Fibroblast of lung (primary cell): Measurements from ENCODE around the gene PCF11. TPM values are rescaled to one million over a fixed set of nuclear protein-coding genes. Genes with fewer than 3 reads are reported as not detected.

ENCODE experiments used
- DNase-seq, 2 donors: peaks; one replicate each; pipeline versions ENCODE4 v3.0.0 to v3.0.0-alpha.2; 2010; ENCODE audit warnings: low read depth in 2 of 2
- H2AFZ ChIP-seq: 2 replicates; pipeline ENCODE4 v1.5.1; 2012; ENCODE audit warnings: low read length, control low read depth, inconsistent platforms
- H3K27ac ChIP-seq: 2 replicates; pipeline ENCODE4 v1.5.1; 2011; ENCODE audit warnings: low read length, control low read depth; ENCODE audit not compliant: insufficient read depth
- H3K27me3 ChIP-seq: 2 replicates; pipeline ENCODE4 v1.5.1; 2011; ENCODE audit warnings: mild to moderate bottlenecking, low read length; ENCODE audit not compliant: control insufficient read depth, insufficient read depth
- H3K36me3 ChIP-seq: 2 replicates; pipeline ENCODE4 v1.5.1; 2011; ENCODE audit warnings: low read length; ENCODE audit not compliant: control insufficient read depth, insufficient read depth
- H3K4me1 ChIP-seq: 2 replicates; pipeline ENCODE4 v1.5.1; 2011; ENCODE audit warnings: low read length; ENCODE audit not compliant: control insufficient read depth, insufficient read depth; ENCODE audit errors: extremely low read depth
- H3K4me2 ChIP-seq: 2 replicates; pipeline ENCODE4 v1.5.1; 2011; ENCODE audit warnings: low read length, control low read depth; ENCODE audit not compliant: insufficient read depth; ENCODE audit errors: extremely low read depth
- H3K4me3 ChIP-seq, 4 experiments: fragments of 200-600 bp in 1 of 4; sonication (generic) in 1 of 4; replicated peaks in 1 of 4; 2 replicates each; pipeline ENCODE4 v1.5.1; 2011 to 2016; ENCODE audit warnings: low read length in 4 of 4, low read depth in 3 of 4, mild to moderate bottlenecking in 3 of 4, control low read depth in 2 of 4, inconsistent platforms in 1 of 4, mixed read lengths in 1 of 4; ENCODE audit not compliant: insufficient read depth in 1 of 4; ENCODE audit errors: control extremely low read depth in 1 of 4
- H3K79me2 ChIP-seq: 2 replicates; pipeline ENCODE4 v1.5.1; 2012; ENCODE audit warnings: mild to moderate bottlenecking, low read length, inconsistent platforms; ENCODE audit not compliant: control insufficient read depth, insufficient read depth
- H3K9ac ChIP-seq: 2 replicates; pipeline ENCODE4 v1.5.1; 2011; ENCODE audit warnings: mild to moderate bottlenecking, low read length, control low read depth; ENCODE audit not compliant: insufficient read depth
- H3K9me3 ChIP-seq: 2 replicates; pipeline ENCODE4 v1.5.1; 2012; ENCODE audit warnings: low read depth, low read length; ENCODE audit not compliant: control insufficient read depth, insufficient read depth
- H4K20me1 ChIP-seq: 2 replicates; pipeline ENCODE4 v1.5.1; 2011; ENCODE audit warnings: low read length; ENCODE audit not compliant: control insufficient read depth, insufficient read depth; ENCODE audit errors: extremely low read depth
- EZH2 ChIP-seq: IDR thresholded peaks from 2 replicates; pipeline ENCODE4 v1.5.1; 2012; ENCODE audit warnings: low read length, control low read depth, mild to moderate bottlenecking; ENCODE audit errors: missing control alignments
- polyA plus RNA-seq, 2 donors: library from polyadenylated mRNA; depleted of rRNA in 1 of 2; stranded (reverse) in 1 of 2; unstranded in 1 of 2; fragments of >200 nt; gene quantifications; 2 replicates each; pipeline ENCODE4 v1.2.1, GENCODE V29; 2011 to 2012; ENCODE audit warnings: missing spikeins in 1 of 2
- total RNA-seq: library from RNA; depleted of rRNA; stranded (reverse); fragments of >200 nt; gene quantifications from 2 replicates; pipeline ENCODE4 v1.2.1, GENCODE V29; 2014
- TF ChIP-seq, protein P1 (sequence below), 2 donors: IDR thresholded peaks in 1 of 2; conservative IDR thresholded peaks in 1 of 2; 1 replicate in 1 of 2; 2 replicates in 1 of 2; pipeline ENCODE4 v1.5.1; 2011 to 2012; ENCODE audit warnings: low read length in 2 of 2, control low read depth in 1 of 2, inconsistent platforms in 1 of 2, low read depth in 1 of 2, mild to moderate bottlenecking in 1 of 2

The PCF11 gene
- total and polyA plus RNA-seq, 2 donors (not counting 1 experiment from before 2014, with no cell fraction given): 26.6 to 44.8 TPM

DNA sequence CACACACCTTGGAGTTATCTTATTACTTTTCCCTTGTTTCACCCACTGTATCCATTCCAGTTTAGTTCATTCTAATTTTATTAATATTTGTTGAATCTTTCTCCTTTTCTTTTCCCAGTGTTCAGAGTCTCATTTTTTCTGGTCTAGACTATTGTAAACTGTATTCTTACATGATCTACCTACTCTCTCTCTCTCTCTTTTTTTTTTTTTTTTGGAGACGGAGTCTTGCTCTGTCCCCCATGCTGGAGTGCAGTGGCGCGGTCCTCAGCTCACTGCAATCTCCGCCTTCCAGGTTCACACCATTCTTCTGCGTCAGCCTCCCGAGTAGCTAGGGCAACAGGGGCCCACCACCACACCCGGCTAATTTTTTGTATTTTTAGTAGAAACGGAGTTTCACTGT is 38.7 kb downstream of the PCF11 start:
- Histone ChIP-seq H4K20me1 (no peaks in the 10 kb centered on the region), H3K27ac (no peak overlapping the region), H3K4me2 (peak overlapping the region; percentile 96), H2AFZ (no peak overlapping the region), H3K4me3 (peak overlapping the region in 3 of 4 experiments; percentile 36 to 83 (median 69)), H3K9ac (no peak overlapping the region), H3K79me2 (peaks cover 19% of the 10 kb centered on the region), H3K4me1 (peaks cover 2% of the 10 kb centered on the region), H3K27me3 (no peaks in the 10 kb centered on the region), H3K36me3 (peaks cover 1% of the 10 kb centered on the region), H3K9me3 (no peaks in the 10 kb centered on the region)
- TF ChIP-seq EZH2: no peak
- TF ChIP-seq, protein P1, sequence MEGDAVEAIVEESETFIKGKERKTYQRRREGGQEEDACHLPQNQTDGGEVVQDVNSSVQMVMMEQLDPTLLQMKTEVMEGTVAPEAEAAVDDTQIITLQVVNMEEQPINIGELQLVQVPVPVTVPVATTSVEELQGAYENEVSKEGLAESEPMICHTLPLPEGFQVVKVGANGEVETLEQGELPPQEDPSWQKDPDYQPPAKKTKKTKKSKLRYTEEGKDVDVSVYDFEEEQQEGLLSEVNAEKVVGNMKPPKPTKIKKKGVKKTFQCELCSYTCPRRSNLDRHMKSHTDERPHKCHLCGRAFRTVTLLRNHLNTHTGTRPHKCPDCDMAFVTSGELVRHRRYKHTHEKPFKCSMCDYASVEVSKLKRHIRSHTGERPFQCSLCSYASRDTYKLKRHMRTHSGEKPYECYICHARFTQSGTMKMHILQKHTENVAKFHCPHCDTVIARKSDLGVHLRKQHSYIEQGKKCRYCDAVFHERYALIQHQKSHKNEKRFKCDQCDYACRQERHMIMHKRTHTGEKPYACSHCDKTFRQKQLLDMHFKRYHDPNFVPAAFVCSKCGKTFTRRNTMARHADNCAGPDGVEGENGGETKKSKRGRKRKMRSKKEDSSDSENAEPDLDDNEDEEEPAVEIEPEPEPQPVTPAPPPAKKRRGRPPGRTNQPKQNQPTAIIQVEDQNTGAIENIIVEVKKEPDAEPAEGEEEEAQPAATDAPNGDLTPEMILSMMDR (conservative IDR thresholded peaks at IDR 0.05 in 1 of 2, IDR thresholded peaks at IDR 0.05 in 1 of 2; ENCODE audit: low read depth in 1 of 2, low read length in 2 of 2): no peak
- no peak for DNase-seq

DNA sequence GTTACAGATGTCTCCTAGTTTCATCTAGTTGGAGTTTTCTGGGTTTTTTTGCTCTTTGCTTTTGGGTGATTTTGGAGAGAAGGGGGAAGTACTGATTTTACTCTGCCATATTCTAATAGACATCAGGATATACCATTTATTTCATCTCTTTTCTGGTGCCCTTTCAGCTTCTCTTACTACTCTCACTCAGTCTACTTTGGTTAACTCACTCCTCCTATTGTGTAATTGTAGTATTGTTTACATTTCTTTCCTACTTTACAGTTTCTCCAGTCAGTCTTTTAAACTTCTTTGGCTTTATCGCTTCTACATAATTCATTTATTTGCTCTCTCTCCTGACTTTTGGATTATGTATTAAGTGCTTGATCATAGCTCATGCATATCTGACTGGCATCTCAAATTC is 43.1 kb downstream of the PCF11 start:
- no peak for TF ChIP-seq EZH2
- TF ChIP-seq, protein P1 (conservative IDR thresholded peaks at IDR 0.05 in 1 of 2, IDR thresholded peaks at IDR 0.05 in 1 of 2; ENCODE audit: low read depth in 1 of 2, low read length in 2 of 2): no peak

DNA sequence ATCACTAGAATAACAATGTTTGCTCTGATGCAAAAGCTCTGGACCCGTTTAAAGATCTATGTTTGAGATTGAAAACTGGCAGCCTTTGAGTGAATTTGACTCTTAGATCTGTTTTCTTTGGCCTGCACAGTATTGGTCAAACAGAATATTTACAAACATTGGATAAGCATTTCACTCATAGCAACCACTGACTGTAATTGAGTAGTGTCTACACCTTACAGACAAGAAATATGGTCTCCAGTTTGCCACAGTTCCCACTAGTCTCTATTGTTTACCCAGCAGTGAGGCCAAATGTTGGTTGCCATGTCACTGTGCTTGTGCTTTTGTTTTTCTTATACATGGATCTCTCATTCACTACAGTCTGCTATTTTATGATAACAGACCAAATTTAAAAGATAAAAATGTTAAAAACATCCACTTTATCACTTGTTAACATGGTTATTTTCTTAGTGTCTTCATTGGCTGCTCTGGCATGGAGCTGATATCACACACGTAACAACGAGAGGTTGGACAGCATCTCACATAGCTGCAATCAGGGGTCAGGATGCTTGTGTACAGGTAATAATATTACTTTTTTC is 48.8 kb downstream of the PCF11 start:
- no peak overlapping the region for H3K9ac ChIP-seq
- no peak for DNase-seq
- H3K36me3 ChIP-seq: no peaks in the 10 kb centered on the region
- no peak for TF ChIP-seq EZH2
- TF ChIP-seq, protein P1 (conservative IDR thresholded peaks at IDR 0.05 in 1 of 2, IDR thresholded peaks at IDR 0.05 in 1 of 2; ENCODE audit: low read depth in 1 of 2, low read length in 2 of 2): no peak
- no peak overlapping the region for H3K4me2 ChIP-seq
- no peaks in the 10 kb centered on the region for H3K79me2 ChIP-seq
- H3K9me3 ChIP-seq: no peaks in the 10 kb centered on the region
- no peak overlapping the region for H3K27ac ChIP-seq
- no peaks in the 10 kb centered on the region for H3K4me1 ChIP-seq
- H3K27me3 ChIP-seq: no peaks in the 10 kb centered on the region
- H3K4me3 ChIP-seq: no peak overlapping the region
- H2AFZ ChIP-seq: no peak overlapping the region
- H4K20me1 ChIP-seq: no peaks in the 10 kb centered on the region

More for the DNA sequence above, 43.1 kb downstream of the PCF11 start:
- H3K4me1 ChIP-seq: no peaks in the 10 kb centered on the region
- H3K9ac ChIP-seq: no peak overlapping the region
- H3K4me2 ChIP-seq: no peak overlapping the region
- no peak for DNase-seq
- H3K4me3 ChIP-seq: no peak overlapping the region
- no peak overlapping the region for H3K27ac ChIP-seq
- no peaks in the 10 kb centered on the region for H3K36me3 ChIP-seq
- no peaks in the 10 kb centered on the region for H3K9me3 ChIP-seq
- H3K79me2 ChIP-seq: peaks cover 4% of the 10 kb centered on the region
- no peaks in the 10 kb centered on the region for H4K20me1 ChIP-seq
- H2AFZ ChIP-seq: no peak overlapping the region
- H3K27me3 ChIP-seq: no peaks in the 10 kb centered on the region
